DOHH2 (cell line): ENCODE data around the gene ZDHHC1.

ENCODE experiments used
- H3F3A ChIP-seq: fragments of 200-600 bp; sonication (generic), shearing (Covaris generic); 2 replicates; pipeline ENCODE4 v1.6.0; 2016; ENCODE audit warnings: antibody characterized with exemption, mild to moderate bottlenecking; ENCODE audit not compliant: control insufficient read depth, insufficient read depth
- H3K27ac ChIP-seq: fragments of 200-600 bp; sonication (generic); 2 replicates; pipeline ENCODE4 v1.5.1; 2014; ENCODE audit warnings: low read depth, mild to moderate bottlenecking, low read length, moderate library complexity
- H3K27me3 ChIP-seq: fragments of 200-600 bp; sonication (generic); 2 replicates; pipeline ENCODE4 v1.6.1; 2014; ENCODE audit warnings: mild to moderate bottlenecking, low read length, mixed read lengths; ENCODE audit not compliant: control insufficient read depth
- H3K36me3 ChIP-seq: fragments of 200-600 bp; sonication (generic); 2 replicates; pipeline ENCODE4 v1.6.1; 2014; ENCODE audit warnings: mild to moderate bottlenecking, low read length, moderate library complexity, mixed read lengths; ENCODE audit not compliant: control insufficient read depth
- H3K4me1 ChIP-seq: fragments of 200-600 bp; sonication (generic); 2 replicates; pipeline ENCODE4 v1.6.1; 2014; ENCODE audit warnings: mild to moderate bottlenecking, low read length, mixed read lengths; ENCODE audit not compliant: control insufficient read depth
- H3K4me2 ChIP-seq: fragments of 200-600 bp; sonication (generic); 2 replicates; pipeline ENCODE4 v1.6.0; 2014; ENCODE audit warnings: mild to moderate bottlenecking, low read length, moderate library complexity
- H3K4me3 ChIP-seq: fragments of 200-600 bp; sonication (generic); 2 replicates; pipeline ENCODE4 v1.5.1; 2014; ENCODE audit warnings: mild to moderate bottlenecking, low read length, mixed read lengths
- H3K79me2 ChIP-seq: fragments of 200-600 bp; sonication (generic); 2 replicates; pipeline ENCODE4 v1.6.1; 2014; ENCODE audit warnings: mild to moderate bottlenecking, low read length, mixed read lengths; ENCODE audit not compliant: control insufficient read depth
- H3K9me2 ChIP-seq: fragments of 200-600 bp; sonication (generic); replicated peaks from 2 replicates; pipeline ENCODE4 v1.6.1; 2014; ENCODE audit warnings: mild to moderate bottlenecking, low read length, mixed read lengths; ENCODE audit not compliant: control insufficient read depth
- H3K9me3 ChIP-seq: fragments of 200-600 bp; sonication (generic); 2 replicates; pipeline ENCODE4 v1.6.1; 2014; ENCODE audit warnings: antibody characterized with exemption, low read length, mixed read lengths; ENCODE audit not compliant: control insufficient read depth, insufficient read depth
- H4K20me1 ChIP-seq: fragments of 200-600 bp; sonication (generic); 2 replicates; pipeline ENCODE4 v1.6.0; 2014; ENCODE audit warnings: low read depth, mild to moderate bottlenecking, antibody characterized with exemption, low read length, moderate library complexity; ENCODE audit not compliant: control insufficient read depth, insufficient read depth
- CTCF ChIP-seq: fragments of 200-600 bp; sonication (generic); IDR thresholded peaks from one replicate; pipeline ENCODE4 v1.5.1; 2014; ENCODE audit warnings: antibody characterized with exemption, mild to moderate bottlenecking, low read depth, low read length; ENCODE audit not compliant: poor library complexity, severe bottlenecking
- EZH2phosphoT487 ChIP-seq: fragments of 200-600 bp; sonication (generic); IDR thresholded peaks from 2 replicates; pipeline ENCODE4 v1.6.1; 2017; ENCODE audit warnings: borderline replicate concordance, mild to moderate bottlenecking, antibody characterized with exemption, low read length, moderate library complexity, mixed read lengths

Gene ZDHHC1

DNA sequence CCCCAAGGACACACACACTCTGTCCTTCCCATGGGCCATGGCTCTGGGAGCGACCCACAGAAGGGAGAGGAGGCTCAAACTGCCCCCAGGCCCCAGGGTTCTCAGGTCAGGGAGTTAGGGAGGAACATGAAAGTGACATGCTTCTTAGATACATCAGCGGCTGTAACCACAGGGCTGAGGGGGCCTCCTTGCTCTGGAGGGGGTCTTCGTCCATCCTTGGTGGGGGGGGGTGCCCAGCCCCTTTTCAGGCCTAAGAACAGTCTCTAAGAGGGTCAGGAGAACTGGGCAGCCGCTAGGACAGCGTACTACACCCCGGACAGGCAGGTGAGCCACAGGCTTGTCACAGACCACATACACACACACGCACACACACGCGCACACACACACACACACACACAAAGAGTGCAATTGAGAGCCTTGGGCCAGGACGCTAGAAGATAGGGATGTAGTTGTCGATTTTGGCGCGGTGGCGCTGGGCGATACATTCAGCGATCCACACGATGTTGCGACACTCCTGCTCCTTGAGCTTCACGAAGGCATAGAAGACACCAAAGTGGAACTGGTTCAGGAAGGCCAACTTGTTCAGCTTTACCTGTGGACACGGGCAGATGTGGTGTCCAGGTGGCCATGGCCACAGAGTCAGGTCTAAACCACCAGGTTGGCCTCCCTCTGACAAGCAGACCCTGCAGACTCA, 22.0 kb upstream of the ZDHHC1 start:
- Histone ChIP-seq H4K20me1 (0 out of 2 replicates have a peak, but pooled peaks cover 3% of the 10 kb centered on the region), H3K4me1 (peaks cover 3% of the 10 kb centered on the region; the same call in 1 of the 2 replicates), H3K27ac (no peak overlapping the region), H3F3A (no peaks in the 10 kb centered on the region), H3K4me3 (no peak overlapping the region), H3K79me2 (no peaks in the 10 kb centered on the region), H3K36me3 (peaks cover 16% of the 10 kb centered on the region; the same call in 1 of the 2 replicates), H3K4me2 (no peak overlapping the region), H3K27me3 (peaks cover 2% of the 10 kb centered on the region; the same call in 1 of the 2 replicates), H3K9me3 (no peaks in the 10 kb centered on the region), H3K9me2 (no peaks in the 10 kb centered on the region)
- no peak for TF ChIP-seq CTCF
- no peak for TF ChIP-seq EZH2phosphoT487

DNA sequence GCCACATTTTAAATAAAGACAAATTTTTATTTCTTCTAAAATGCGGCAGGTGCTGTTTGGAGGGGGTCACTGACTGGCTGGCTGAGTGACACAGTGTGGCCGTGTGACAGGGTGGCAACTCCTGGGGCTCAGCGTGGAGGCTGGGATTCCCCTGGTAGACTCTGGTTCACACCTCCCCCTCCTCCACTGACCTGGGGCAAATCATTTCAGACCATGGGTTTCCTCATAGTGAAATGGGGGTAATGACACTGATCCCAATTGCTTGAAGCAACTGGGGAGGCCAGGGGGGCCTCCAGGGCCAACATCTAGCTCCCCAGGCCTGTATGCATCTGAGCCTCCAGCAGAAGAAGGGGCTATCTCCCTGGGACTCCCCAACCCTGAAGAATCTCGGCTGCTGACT, 21.2 kb upstream of the ZDHHC1 start:
- Histone ChIP-seq H4K20me1 (0 out of 2 replicates have a peak, but pooled peaks cover 3% of the 10 kb centered on the region), H3F3A (no peaks in the 10 kb centered on the region), H3K27ac (no peak overlapping the region), H3K4me3 (no peak overlapping the region), H3K27me3 (peaks cover 6% of the 10 kb centered on the region; the same call in 1 of the 2 replicates), H3K9me2 (no peaks in the 10 kb centered on the region), H3K4me1 (peaks cover 3% of the 10 kb centered on the region; the same call in 1 of the 2 replicates), H3K79me2 (no peaks in the 10 kb centered on the region), H3K4me2 (no peak overlapping the region), H3K36me3 (peaks cover 16% of the 10 kb centered on the region; the same call in 1 of the 2 replicates), H3K9me3 (no peaks in the 10 kb centered on the region)
- TF ChIP-seq EZH2phosphoT487 (no peak), CTCF (no peak)

GRCh38 chr16:67436640-67437193, 20.4 kb upstream of the ZDHHC1 start:
- H3K79me2 ChIP-seq: no peaks in the 10 kb centered on the region
- H3K4me1 ChIP-seq: peaks cover 4% of the 10 kb centered on the region
- H4K20me1 ChIP-seq: 0 out of 2 replicates have a peak, but pooled peaks cover 3% of the 10 kb centered on the region
- H3K9me3 ChIP-seq: no peaks in the 10 kb centered on the region
- H3K4me2 ChIP-seq: no peak overlapping the region
- no peak overlapping the region for H3K4me3 ChIP-seq
- H3K27ac ChIP-seq: no peak overlapping the region
- peaks cover 16% of the 10 kb centered on the region; the same call in 1 of the 2 replicates for H3K36me3 ChIP-seq
- H3K9me2 ChIP-seq: no peaks in the 10 kb centered on the region
- peaks cover 12% of the 10 kb centered on the region for H3K27me3 ChIP-seq
- no peaks in the 10 kb centered on the region for H3F3A ChIP-seq
- TF ChIP-seq CTCF: no peak
- TF ChIP-seq EZH2phosphoT487: no peak
